Right renal cortex interstitium (tissue), 3 donors: Measurements from ENCODE around the gene PHACTR3. TPM values are rescaled to one million over a fixed set of nuclear protein-coding genes. Genes with fewer than 3 reads are reported as not detected.

Experiments
- DNase-seq, 3 donors: peaks; one replicate each; pipeline ENCODE4 v3.0.0-alpha.2; 2013; ENCODE audit warnings: low read depth in 3 of 3, low spot score in 2 of 3
- polyA plus RNA-seq, 3 donors: library from polyadenylated mRNA; unstranded; fragments of 120-200 nt; gene quantifications; one replicate each; pipeline ENCODE4 v1.2.1, GENCODE V29; 2013; ENCODE audit not compliant: insufficient read length in 3 of 3

PHACTR3 gene
- polyA plus RNA-seq, 3 donors, result 12.8 to 13.2 (median 12.9) TPM

GRCh38 chr20:59809630-59810448, 205.5 kb downstream of the PHACTR3 start:
- no peak for DNase-seq

- no peak for DNase-seq
Observed at GRCh38 chr20:59810449-59811187, 206.3 kb downstream of the PHACTR3 start.

GRCh38 chr20:59811681-59812171, 207.4 kb downstream of the PHACTR3 start:
- DNase-seq, result no peak

GRCh38 chr20:59812286-59813125, 208.2 kb downstream of the PHACTR3 start:
- DNase-seq, result no peak

GRCh38 chr20:59813126-59813947, 209.0 kb downstream of the PHACTR3 start:
- DNase-seq, result no peak

GRCh38 chr20:59813948-59814839, 209.9 kb downstream of the PHACTR3 start:
- no peak for DNase-seq

- DNase-seq, result no peak
Observed at GRCh38 chr20:59814840-59815340, 210.6 kb downstream of the PHACTR3 start.

- no peak for DNase-seq
Observed at GRCh38 chr20:59816146-59816738, 211.9 kb downstream of the PHACTR3 start.

- no peak for DNase-seq
Observed at GRCh38 chr20:59817406-59817805, 213.1 kb downstream of the PHACTR3 start.

- DNase-seq, result no peak
Observed at GRCh38 chr20:59817846-59818615, 213.7 kb downstream of the PHACTR3 start.

GRCh38 chr20:59818911-59819310, 214.6 kb downstream of the PHACTR3 start:
- no peak for DNase-seq

- DNase-seq, result no peak
Observed at GRCh38 chr20:59819496-59820203, 215.3 kb downstream of the PHACTR3 start.

- DNase-seq, result no peak
Observed at GRCh38 chr20:59820204-59821041, 216.1 kb downstream of the PHACTR3 start.

- no peak for DNase-seq
Observed at GRCh38 chr20:59821201-59821600, 216.9 kb downstream of the PHACTR3 start.

GRCh38 chr20:59821788-59822187, 217.4 kb downstream of the PHACTR3 start:
- DNase-seq, result no peak
